NCI-H2227 treated with DMSO at 0.1 percent for 48 hours (cell line): ENCODE data around the gene WDR82.

Experiments
- DNase-seq: peaks from one replicate; lab custom pipeline; 2025; lab: John Stamatoyannopoulos, UW

Gene WDR82

GRCh38 chr3:52308308-52308707, 29.9 kb upstream of the WDR82 start:
- no peak for DNase-seq

GRCh38 chr3:52306978-52307377, 28.5 kb upstream of the WDR82 start:
- DNase-seq: no peak

DNA sequence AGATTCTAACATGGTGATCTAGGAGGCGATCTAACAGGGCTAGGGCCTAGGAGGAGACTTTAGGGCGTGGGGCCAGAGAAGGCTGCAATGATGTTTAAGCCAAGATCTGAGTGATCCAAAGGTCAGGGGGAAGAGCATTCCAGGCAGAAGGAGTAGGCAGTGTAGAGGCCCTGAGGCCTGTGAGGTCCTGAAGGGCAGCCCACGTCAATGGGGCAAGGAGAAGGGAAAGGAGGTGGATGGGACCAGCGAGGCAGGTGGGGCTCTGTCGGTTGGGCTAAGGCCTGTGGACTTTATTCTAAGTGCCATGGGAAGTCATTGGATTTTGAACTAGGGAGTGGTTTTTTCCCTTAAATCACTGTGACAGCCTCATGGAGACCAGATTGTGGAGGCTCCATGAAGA, 27.5 kb upstream of the WDR82 start:
- no peak for DNase-seq

GRCh38 chr3:52303811-52304210, 25.4 kb upstream of the WDR82 start:
- DNase-seq: no peak

GRCh38 chr3:52302426-52303145, 24.1 kb upstream of the WDR82 start:
- no peak for DNase-seq

DNA sequence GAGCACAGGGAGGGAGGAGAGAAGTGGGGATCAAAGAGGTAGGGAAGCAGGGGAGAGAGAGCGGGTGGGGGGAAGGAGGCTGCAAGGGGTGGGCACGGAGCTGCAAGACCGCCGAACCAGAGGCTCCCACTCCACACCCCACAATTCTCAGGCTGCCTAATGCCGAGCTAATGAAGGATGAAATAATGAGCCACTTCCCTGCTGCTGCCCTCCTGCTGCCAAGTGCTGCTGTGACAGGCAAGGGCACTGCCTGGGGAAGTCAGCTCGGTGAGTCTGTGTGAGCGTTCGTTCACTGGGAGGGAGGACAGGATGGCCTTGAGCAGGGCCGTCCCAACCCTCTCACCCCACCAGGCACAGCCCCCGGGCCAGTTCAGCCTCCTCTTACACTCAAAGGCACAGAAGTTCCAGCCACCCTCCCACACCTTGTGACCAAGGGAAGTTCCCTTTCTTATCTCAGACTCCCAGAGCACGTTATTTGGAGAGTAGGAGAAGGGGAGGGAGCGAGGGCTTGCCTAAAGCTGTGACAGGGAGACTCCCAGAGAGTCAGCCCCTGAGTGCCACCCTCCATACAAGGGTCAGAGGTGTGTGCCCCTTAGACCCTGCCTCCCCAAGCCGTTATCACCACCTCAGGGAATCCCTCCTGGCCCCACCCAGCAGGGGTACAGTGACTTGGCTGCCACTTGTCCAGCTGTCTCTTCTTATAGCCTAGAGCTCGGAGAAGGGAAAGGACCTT, 21.6 kb upstream of the WDR82 start:
- DNase-seq: no peak

DNA sequence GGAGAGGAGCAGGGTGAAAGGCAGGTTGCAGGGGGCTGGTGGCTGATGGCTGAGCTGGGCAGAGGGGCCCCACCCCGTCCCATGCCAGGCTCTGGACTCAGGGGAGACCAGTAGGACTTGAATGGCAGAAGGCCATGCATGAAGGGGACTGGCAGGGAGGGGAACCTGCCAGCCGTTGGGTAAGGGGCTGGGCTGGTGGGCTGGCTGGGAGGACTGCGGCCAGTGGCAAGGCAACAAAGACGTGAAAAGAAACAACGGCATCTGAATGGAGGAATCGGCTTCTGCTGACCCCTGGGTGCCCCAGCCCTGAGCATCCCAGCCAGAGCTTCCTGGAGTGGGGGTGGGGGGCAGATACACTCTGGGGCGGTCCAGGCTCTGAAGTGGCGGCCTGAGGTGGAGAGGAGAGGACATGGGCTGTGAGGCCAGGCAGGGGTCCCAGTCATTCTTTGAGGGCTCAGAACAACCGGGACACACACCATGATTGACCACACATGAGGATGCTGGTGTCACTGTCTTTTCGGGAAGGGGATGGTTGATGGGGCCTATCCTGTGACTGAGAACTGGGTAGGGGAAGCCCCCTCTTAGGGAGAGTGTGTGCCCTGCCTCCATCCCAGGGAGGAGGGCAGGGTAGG, 20.9 kb upstream of the WDR82 start:
- no peak for DNase-seq

GRCh38 chr3:52298149-52299098, 20.0 kb upstream of the WDR82 start:
- DNase-seq: no peak

- no peak for DNase-seq
These were observed 19.0 kb upstream of the WDR82 start for GRCh38 chr3:52297242-52298148.

DNA sequence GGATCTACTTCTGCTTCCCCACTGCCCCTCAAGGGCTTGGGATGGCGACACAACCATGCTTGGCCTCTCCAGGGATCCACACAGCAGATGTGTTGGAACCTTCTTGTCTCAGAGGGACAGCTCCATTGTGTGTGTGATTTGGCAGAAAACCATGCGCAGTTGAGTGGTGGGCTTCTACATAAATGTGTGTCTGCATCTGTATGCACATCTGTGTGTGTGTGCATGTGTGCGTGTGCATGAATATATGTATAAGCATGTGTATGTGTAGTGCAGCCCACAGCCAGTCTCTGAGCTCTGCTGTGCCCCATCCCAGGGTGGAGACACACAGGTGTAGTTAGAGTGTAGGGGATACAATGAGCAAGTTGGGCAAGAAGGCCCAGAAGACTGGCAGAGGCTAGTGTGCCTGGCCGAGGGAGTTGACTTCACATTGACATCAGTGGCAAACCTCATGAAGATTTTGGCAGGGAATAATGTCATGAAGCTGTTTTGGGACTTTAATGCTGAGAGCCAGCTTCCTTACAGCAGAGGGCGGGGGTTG, 17.3 kb upstream of the WDR82 start:
- DNase-seq: no peak

GRCh38 chr3:52294320-52295150, 16.1 kb upstream of the WDR82 start:
- DNase-seq: no peak

GRCh38 chr3:52293491-52294319, 15.3 kb upstream of the WDR82 start:
- no peak for DNase-seq

GRCh38 chr3:52292247-52293065, 14.0 kb upstream of the WDR82 start:
- no peak for DNase-seq

DNA sequence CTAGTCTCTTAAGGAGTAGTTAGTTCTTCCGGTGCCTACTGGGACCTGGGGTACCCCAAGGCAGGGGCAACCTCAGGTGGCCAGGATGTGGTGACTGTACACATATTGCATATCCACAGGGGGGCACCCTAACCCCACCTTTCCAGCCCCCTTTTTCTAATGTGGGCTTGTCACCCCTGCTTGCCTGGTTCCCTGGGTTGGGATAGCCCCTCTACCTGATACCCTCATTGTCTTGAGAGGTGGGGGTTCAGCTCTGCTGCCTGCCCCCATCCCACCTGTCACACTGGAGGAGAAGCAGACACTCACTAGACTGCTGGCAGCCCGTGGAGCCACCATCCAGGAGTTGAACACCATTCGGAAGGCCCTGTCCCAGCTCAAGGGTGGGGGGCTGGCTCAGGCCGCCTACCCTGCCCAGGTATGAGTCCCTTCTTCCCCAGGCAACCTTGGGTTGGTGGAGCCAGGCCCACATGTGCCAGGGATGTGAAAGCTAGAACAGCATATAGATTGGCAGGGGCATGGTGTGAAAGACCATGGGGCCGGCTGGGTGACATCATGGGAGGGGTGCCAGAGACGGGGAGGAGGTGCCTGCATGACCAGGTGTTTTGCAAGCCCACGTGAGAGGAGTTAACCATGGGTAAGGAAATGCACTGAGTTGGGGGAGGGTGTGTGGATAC, 13.2 kb upstream of the WDR82 start:
- DNase-seq: no peak

DNA sequence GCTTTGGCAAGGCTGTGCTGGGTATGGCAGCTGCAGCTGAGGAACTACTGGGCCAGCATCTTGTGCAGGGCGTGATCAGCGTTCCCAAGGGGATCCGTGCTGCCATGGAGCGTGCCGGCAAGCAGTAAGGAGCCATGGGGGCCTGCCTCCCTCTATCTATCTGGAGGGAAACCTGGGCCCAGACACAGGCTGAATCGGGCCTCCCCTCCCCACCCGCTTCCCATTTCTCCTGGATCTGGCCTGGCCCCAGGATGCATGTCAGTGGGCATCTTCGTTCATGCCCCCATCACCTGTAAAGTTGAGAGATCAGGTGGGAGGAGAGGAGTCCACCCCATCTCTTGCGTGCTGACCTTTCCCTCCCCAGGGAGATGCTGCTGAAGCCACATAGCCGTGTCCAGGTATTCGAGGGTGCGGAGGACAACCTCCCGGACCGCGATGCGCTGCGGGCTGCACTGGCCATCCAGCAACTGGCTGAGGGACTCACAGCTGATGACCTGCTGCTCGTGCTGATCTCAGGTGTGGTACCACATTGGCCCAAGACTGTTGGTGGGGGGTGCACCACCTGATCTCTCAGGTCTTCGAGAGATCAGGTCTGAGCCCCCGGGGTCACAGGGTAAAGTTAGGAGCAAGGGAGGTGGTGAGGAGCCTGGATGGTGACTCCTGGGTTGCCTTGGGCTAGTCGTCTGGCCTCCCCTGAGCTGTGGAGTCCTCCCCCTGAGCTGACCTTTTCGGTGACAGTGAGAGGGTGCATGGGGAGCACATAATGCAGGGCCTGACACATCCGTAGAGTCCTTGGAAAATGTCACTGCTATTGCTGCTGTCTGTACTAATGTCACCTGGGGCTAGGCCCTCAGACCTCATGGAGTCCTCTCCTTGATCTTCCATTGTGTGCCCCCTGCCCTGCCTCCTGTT, 12.4 kb upstream of the WDR82 start:
- DNase-seq: no peak
